Fibroblast of peridontal ligament (primary cell): ENCODE results near the gene MAD1L1.
"Not testable (repeated sequence)": the region's sequence is repeated elsewhere in the genome, so short reads cannot be mapped to it uniquely, and the experiment has no call there.

Experiments used
- DNase-seq: peaks from one replicate; pipeline ENCODE4 v3.0.0-alpha.2; 2010; ENCODE audit errors: extremely low read depth

Gene MAD1L1

GRCh38 chr7:1886361-1887064 lies 346.2 kb downstream of the MAD1L1 start:
- no peak for DNase-seq

- DNase-seq = no peak
Observed at GRCh38 chr7:1885465-1886226, 347.1 kb downstream of the MAD1L1 start.

GRCh38 chr7:1884583-1885350 lies 348.0 kb downstream of the MAD1L1 start:
- no peak for DNase-seq

- DNase-seq = no peak
Observed at GRCh38 chr7:1883834-1884582, 348.7 kb downstream of the MAD1L1 start.

GRCh38 chr7:1883031-1883761 lies 349.5 kb downstream of the MAD1L1 start:
- DNase-seq = peak; percentile 73

- DNase-seq = no peak
Observed at GRCh38 chr7:1882451-1882850, 350.3 kb downstream of the MAD1L1 start.

- no peak for DNase-seq
Observed at GRCh38 chr7:1881946-1882345, 350.8 kb downstream of the MAD1L1 start.

GRCh38 chr7:1876641-1877040 lies 356.1 kb downstream of the MAD1L1 start:
- DNase-seq = not testable (repeated sequence)

- DNase-seq = not testable (repeated sequence)
Observed at GRCh38 chr7:1875392-1876199, 357.1 kb downstream of the MAD1L1 start.

- not testable (repeated sequence) for DNase-seq
Observed at GRCh38 chr7:1874590-1875391, 358.0 kb downstream of the MAD1L1 start.

- DNase-seq = no peak
Observed at GRCh38 chr7:1873857-1874589, 358.7 kb downstream of the MAD1L1 start.

- DNase-seq = no peak
Observed at GRCh38 chr7:1873421-1873820, 359.3 kb downstream of the MAD1L1 start.

- no peak for DNase-seq
Observed at GRCh38 chr7:1873070-1873405, 359.7 kb downstream of the MAD1L1 start.

- no peak for DNase-seq
Observed at GRCh38 chr7:1872191-1873069, 360.3 kb downstream of the MAD1L1 start.

- no peak for DNase-seq
Observed at GRCh38 chr7:1869452-1870130, 363.2 kb downstream of the MAD1L1 start.

GRCh38 chr7:1868516-1869165 lies 364.1 kb downstream of the MAD1L1 start:
- no peak for DNase-seq
